ENCODE measurements around the gene RBL1. TPM values are rescaled to one million over a fixed set of nuclear protein-coding genes. Genes with fewer than 3 reads are reported as not detected.

The RBL1 gene
- total and polyA plus RNA-seq, 10 of the 15 experiments (the other 5 are each of a cell fraction or from before 2014, with no cell fraction given) = 4.5 to 51.1 (median 24.9) TPM

- TF ChIP-seq, protein P1, sequence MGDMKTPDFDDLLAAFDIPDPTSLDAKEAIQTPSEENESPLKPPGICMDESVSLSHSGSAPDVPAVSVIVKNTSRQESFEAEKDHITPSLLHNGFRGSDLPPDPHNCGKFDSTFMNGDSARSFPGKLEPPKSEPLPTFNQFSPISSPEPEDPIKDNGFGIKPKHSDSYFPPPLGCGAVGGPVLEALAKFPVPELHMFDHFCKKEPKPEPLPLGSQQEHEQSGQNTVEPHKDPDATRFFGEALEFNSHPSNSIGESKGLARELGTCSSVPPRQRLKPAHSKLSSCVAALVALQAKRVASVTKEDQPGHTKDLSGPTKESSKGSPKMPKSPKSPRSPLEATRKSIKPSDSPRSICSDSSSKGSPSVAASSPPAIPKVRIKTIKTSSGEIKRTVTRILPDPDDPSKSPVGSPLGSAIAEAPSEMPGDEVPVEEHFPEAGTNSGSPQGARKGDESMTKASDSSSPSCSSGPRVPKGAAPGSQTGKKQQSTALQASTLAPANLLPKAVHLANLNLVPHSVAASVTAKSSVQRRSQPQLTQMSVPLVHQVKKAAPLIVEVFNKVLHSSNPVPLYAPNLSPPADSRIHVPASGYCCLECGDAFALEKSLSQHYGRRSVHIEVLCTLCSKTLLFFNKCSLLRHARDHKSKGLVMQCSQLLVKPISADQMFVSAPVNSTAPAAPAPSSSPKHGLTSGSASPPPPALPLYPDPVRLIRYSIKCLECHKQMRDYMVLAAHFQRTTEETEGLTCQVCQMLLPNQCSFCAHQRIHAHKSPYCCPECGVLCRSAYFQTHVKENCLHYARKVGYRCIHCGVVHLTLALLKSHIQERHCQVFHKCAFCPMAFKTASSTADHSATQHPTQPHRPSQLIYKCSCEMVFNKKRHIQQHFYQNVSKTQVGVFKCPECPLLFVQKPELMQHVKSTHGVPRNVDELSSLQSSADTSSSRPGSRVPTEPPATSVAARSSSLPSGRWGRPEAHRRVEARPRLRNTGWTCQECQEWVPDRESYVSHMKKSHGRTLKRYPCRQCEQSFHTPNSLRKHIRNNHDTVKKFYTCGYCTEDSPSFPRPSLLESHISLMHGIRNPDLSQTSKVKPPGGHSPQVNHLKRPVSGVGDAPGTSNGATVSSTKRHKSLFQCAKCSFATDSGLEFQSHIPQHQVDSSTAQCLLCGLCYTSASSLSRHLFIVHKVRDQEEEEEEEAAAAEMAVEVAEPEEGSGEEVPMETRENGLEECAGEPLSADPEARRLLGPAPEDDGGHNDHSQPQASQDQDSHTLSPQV (IDR thresholded peaks at IDR 0.05) = no peak
- TF ChIP-seq RAD21 (IDR thresholded peaks at IDR 0.05; ENCODE audit: insufficient read depth, low read depth, low read length) (no peak), RUNX3 (IDR thresholded peaks at IDR 0.05; ENCODE audit: low read length) (peak; percentile 79), USF1 (IDR thresholded peaks at IDR 0.05; ENCODE audit: borderline replicate concordance, extremely low read length, insufficient read depth, low read depth, low read length) (no peak), EED (IDR thresholded peaks at IDR 0.05; ENCODE audit: low read depth) (peak; percentile 61), FOXM1 (IDR thresholded peaks at IDR 0.05; ENCODE audit: low read depth, low read length) (0 out of 2 replicates have a peak, but pooled peaks have one; percentile 30), IRF4 (IDR thresholded peaks at IDR 0.05; ENCODE audit: low read depth, low read length) (no peak), ZSCAN29 (IDR thresholded peaks at IDR 0.05) (no peak), TCF7 (IDR thresholded peaks at IDR 0.05; ENCODE audit: borderline replicate concordance) (peak; percentile 51; the same call in 1 of the 2 replicates), IKZF1 (conservative IDR thresholded peaks at IDR 0.05) (peak; percentile 59), FOS (IDR thresholded peaks at IDR 0.05; ENCODE audit: borderline replicate concordance, extremely low read depth, insufficient read length) (no peak), POU2F2 (IDR thresholded peaks at IDR 0.05; ENCODE audit: borderline replicate concordance, low read depth, low read length) (no peak)
- TF ChIP-seq, protein P2, sequence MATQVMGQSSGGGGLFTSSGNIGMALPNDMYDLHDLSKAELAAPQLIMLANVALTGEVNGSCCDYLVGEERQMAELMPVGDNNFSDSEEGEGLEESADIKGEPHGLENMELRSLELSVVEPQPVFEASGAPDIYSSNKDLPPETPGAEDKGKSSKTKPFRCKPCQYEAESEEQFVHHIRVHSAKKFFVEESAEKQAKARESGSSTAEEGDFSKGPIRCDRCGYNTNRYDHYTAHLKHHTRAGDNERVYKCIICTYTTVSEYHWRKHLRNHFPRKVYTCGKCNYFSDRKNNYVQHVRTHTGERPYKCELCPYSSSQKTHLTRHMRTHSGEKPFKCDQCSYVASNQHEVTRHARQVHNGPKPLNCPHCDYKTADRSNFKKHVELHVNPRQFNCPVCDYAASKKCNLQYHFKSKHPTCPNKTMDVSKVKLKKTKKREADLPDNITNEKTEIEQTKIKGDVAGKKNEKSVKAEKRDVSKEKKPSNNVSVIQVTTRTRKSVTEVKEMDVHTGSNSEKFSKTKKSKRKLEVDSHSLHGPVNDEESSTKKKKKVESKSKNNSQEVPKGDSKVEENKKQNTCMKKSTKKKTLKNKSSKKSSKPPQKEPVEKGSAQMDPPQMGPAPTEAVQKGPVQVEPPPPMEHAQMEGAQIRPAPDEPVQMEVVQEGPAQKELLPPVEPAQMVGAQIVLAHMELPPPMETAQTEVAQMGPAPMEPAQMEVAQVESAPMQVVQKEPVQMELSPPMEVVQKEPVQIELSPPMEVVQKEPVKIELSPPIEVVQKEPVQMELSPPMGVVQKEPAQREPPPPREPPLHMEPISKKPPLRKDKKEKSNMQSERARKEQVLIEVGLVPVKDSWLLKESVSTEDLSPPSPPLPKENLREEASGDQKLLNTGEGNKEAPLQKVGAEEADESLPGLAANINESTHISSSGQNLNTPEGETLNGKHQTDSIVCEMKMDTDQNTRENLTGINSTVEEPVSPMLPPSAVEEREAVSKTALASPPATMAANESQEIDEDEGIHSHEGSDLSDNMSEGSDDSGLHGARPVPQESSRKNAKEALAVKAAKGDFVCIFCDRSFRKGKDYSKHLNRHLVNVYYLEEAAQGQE (IDR thresholded peaks at IDR 0.05; ENCODE audit: low read depth, low read length) = no peak
Observed at GRCh38 chr20:36950414-36951197, 145.2 kb downstream of the RBL1 start (continued).
